Testis (tissue), 5 donors: ENCODE results near the gene PITX3. TPM values are rescaled to one million over a fixed set of nuclear protein-coding genes. Genes with fewer than 3 reads are reported as not detected.
A peak's percentile ranks its signal among the peaks of the same experiment; 100 is the strongest.

Source experiments
- DNase-seq: peaks from one replicate; pipeline ENCODE4 v3.0.0-alpha.2; 2019
- H3K27ac ChIP-seq, 2 donors: fragments of 200-600 bp; sonication (generic); one replicate each; pipeline ENCODE4 v1.5.1; 2019
- H3K27me3 ChIP-seq: fragments of 200-600 bp; sonication (generic); one replicate; pipeline ENCODE4 v1.5.1; 2019
- H3K36me3 ChIP-seq: fragments of 200-600 bp; sonication (generic); one replicate; pipeline ENCODE4 v1.5.1; 2017; ENCODE audit warnings: low read depth; ENCODE audit errors: missing control alignments
- H3K4me1 ChIP-seq: fragments of 200-600 bp; sonication (generic); one replicate; pipeline ENCODE4 v1.5.1; 2019
- H3K4me3 ChIP-seq, 2 donors: fragments of 200-600 bp; sonication (generic); one replicate each; pipeline ENCODE4 v1.5.1; 2017 to 2019
- H3K9me3 ChIP-seq: fragments of 200-600 bp; sonication (generic); one replicate; pipeline ENCODE4 v1.5.1; 2017
- CTCF ChIP-seq, 3 experiments: fragments of 450-650 bp in 2 of 3; fragments of 200-600 bp in 1 of 3; sonication (generic) in 1 of 3; IDR thresholded peaks; one replicate each; pipeline ENCODE4 v1.5.1; 2016 to 2019; ENCODE audit warnings: antibody characterized with exemption in 3 of 3, mild to moderate bottlenecking in 2 of 3, moderate library complexity in 1 of 3
- POLR2A ChIP-seq: fragments of 450-650 bp; IDR thresholded peaks from one replicate; pipeline ENCODE4 v1.6.1; 2017; ENCODE audit warnings: antibody characterized with exemption, mild to moderate bottlenecking, moderate library complexity
- WGBS, 2 donors: methylation state at CpG; one replicate each; pipeline ENCODE4 v1.1.5; 2018; 5-methylcytosine and 5-hydroxymethylcytosine counted together
- intact Hi-C: fragments of 100-400 bp; cut with DNase I; formaldehyde crosslinking; loops from one replicate; pipeline ENCODE4 v1.15.1; 2023; ENCODE audit warnings: low total_unique reads
- long read RNA-seq, 2 donors: transcript quantifications; one replicate each; lab custom pipeline, GENCODE V29; 2026
- polyA plus RNA-seq: library from polyadenylated mRNA; stranded (reverse); fragments of 350-450 nt; fragmentation: Illumina TruSeq; extraction: RNeasy Lipid Tissue Mini Kit (QIAGEN cat#74804); gene quantifications from one replicate; pipeline ENCODE4 v1.2.3, GENCODE V29; 2014; ENCODE audit warnings: low read depth, low replicate concordance; ENCODE audit not compliant: insufficient read depth
- total RNA-seq, 2 donors: library from RNA; depleted of rRNA; stranded (reverse); fragments of >200 nt; gene quantifications; one replicate each; pipeline ENCODE4 v1.2.3, GENCODE V29; 2016

The PITX3 gene
- total RNA-seq, result under 1 TPM; 0.55 to 0.74 TPM
- polyA plus RNA-seq, result 0.69 TPM
- long read RNA-seq, donor 1, result 0 reads
- long read RNA-seq, donor 2, result 0 reads

- intact Hi-C loops, result no loop called here
- H3K4me3 ChIP-seq, result peak within 1 kb of the TSS; percentile 56 to 62
- no peaks in the 10 kb centered on the region for H3K9me3 ChIP-seq
- H3K36me3 ChIP-seq, result no peaks in the 10 kb centered on the region
- TF ChIP-seq POLR2A (no peak), CTCF (IDR thresholded peaks at IDR 0.05) (no peak)
- 0% methylated on average over 20 to 57 of the region's 57 CpGs for WGBS, 2 donors
- peak; percentile 95 for DNase-seq
- peaks cover 28% of the 10 kb centered on the region for H3K4me1 ChIP-seq
- no peaks in the 10 kb centered on the region for H3K27me3 ChIP-seq
- no peak within 1 kb of the TSS for H3K27ac ChIP-seq
Measured at GRCh38 chr10:102241444-102242117, at the start of gene PITX3. Gene PITX3 (minus strand): TSS chr10:102241512. CDS start chr10:102232080, 9,432 bp downstream.

- Histone ChIP-seq H3K4me3 (no peak overlapping the region), H3K9me3 (no peaks in the 10 kb centered on the region), H3K27me3 (no peaks in the 10 kb centered on the region), H3K36me3 (no peaks in the 10 kb centered on the region), H3K27ac (no peak overlapping the region), H3K4me1 (no peaks in the 10 kb centered on the region)
- DNase-seq, result no peak
- TF ChIP-seq POLR2A (no peak), CTCF (IDR thresholded peaks at IDR 0.05) (no peak)
- intact Hi-C loops, result no loop called here
- 91 to 95% methylated on average over 3 of the region's 3 CpGs for WGBS, 2 donors
Measured at GRCh38 chr10:102289840-102290239, 48.5 kb upstream of the PITX3 start.

- no peaks in the 10 kb centered on the region for H3K27me3 ChIP-seq
- DNase-seq, result no peak
- H3K36me3 ChIP-seq, result no peaks in the 10 kb centered on the region
- no peak for TF ChIP-seq POLR2A
- no peak for TF ChIP-seq CTCF (IDR thresholded peaks at IDR 0.05)
- 95% methylated on average over 2 of the region's 2 CpGs for WGBS, 2 donors
- H3K4me3 ChIP-seq, result no peak overlapping the region
- H3K9me3 ChIP-seq, result no peaks in the 10 kb centered on the region
- intact Hi-C loops, result no loop called here
- no peak overlapping the region for H3K27ac ChIP-seq
- H3K4me1 ChIP-seq, result no peaks in the 10 kb centered on the region
Measured at GRCh38 chr10:102289356-102289755, 48.0 kb upstream of the PITX3 start.

- Histone ChIP-seq H3K27me3 (no peaks in the 10 kb centered on the region), H3K36me3 (no peaks in the 10 kb centered on the region), H3K4me1 (no peaks in the 10 kb centered on the region), H3K4me3 (no peak overlapping the region), H3K27ac (no peak overlapping the region), H3K9me3 (no peaks in the 10 kb centered on the region)
- no peak for DNase-seq
- no peak for TF ChIP-seq CTCF (IDR thresholded peaks at IDR 0.05)
- TF ChIP-seq POLR2A, result no peak
- 91 to 94% methylated on average over 4 of the region's 4 CpGs for WGBS, 2 donors
- intact Hi-C loops, result no loop called here
Measured at GRCh38 chr10:102287991-102288390, 46.7 kb upstream of the PITX3 start.

GRCh38 chr10:102287538-102287937 lies 46.2 kb upstream of the PITX3 start:
- Histone ChIP-seq H3K27ac (no peak overlapping the region), H3K4me3 (no peak overlapping the region), H3K27me3 (no peaks in the 10 kb centered on the region), H3K9me3 (no peaks in the 10 kb centered on the region), H3K4me1 (no peaks in the 10 kb centered on the region), H3K36me3 (no peaks in the 10 kb centered on the region)
- intact Hi-C loops, result no loop called here
- no peak for DNase-seq
- TF ChIP-seq POLR2A (no peak), CTCF (IDR thresholded peaks at IDR 0.05) (no peak)
